GM19467 (cell line): ENCODE results near the gene RPRD1B.

Source experiments
- ATAC-seq: cut with Tn5 transposase; IDR thresholded peaks from one replicate; pipeline ENCODE4 v1.9.1; 2021; ENCODE audit warnings: mild to moderate bottlenecking, moderate library complexity; ENCODE audit not compliant: unreplicated experiment

RPRD1B gene

GRCh38 chr20:38132910-38133501 lies 99.5 kb downstream of the RPRD1B start:
- no peak for ATAC-seq

DNA sequence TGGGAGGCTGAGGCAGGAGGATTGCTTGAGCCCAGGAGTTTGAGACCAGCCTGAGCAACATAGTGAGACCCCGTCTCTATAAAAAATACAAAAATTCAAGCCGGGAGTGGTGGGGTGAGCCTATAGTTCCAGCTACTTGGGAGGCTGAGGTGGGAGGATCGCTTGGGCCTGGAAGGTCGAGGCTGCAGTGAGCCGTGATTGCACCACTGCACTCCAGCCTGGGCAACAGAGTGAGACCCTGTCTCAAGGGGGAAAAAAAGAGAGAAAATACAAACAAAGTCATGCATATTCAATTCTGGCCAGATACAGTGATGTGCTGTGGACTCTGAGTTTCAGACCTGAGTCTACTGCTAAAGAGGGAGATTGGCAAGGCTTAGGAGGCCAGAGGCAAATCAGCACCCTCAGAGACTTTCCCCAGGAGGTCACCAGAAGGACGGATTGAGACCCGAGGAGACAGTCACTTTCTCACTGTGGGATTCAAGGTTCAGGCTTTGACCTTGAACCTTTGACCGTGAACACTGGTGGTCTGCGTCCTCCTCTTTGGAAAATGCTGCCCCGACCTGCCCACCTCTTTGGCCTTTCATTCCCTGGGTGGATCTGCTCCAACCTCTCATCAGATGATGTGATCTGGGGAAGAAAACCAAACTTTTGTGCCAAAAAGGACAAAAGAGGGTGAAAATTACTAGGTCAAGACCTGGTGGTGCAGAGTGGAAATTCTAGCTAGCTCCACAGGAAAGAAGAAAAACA lies 100.3 kb downstream of the RPRD1B start:
- ATAC-seq: no peak

DNA sequence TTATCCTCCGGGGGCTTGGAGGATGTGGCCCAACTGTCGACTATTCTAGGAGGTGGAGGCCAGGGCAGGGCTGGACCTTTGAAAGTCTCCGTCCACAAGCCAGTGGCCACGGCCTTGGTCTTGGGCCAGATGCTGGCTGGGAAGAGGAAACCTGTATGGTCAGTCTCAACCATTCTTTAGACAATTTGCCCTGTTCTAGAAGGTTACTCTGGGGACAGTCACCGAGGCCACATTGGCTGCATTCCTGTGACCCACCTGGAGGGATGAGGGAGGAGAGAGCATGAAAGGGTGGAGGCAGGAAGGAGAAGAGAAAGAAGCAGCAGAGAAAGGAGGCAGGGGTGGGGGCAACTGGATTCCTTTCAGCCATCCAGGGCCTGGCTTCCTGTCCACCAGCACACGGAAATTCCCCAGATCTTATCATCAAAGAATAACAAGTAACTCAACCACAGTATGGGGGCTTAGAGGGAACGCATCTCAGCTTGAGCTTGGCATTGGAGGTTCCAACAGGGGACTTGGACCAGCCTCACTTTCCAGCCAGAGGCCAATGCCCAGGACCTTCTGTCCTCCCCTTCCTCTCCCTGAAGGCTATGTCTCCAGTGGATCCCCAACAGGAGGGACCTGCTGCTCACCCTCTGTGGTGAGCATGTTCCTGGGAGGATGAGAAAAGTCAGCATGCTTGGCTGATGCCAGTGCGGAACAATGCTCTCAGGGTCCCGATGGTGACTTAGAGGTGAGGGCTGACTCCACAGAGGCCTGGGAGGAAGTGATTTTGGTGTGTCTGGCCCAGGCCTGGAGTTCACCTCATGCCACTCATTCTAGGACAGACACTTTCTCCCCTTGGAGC lies 101.1 kb downstream of the RPRD1B start:
- ATAC-seq: no peak

- no peak for ATAC-seq
Measured at GRCh38 chr20:38135271-38135650, 101.7 kb downstream of the RPRD1B start.

DNA sequence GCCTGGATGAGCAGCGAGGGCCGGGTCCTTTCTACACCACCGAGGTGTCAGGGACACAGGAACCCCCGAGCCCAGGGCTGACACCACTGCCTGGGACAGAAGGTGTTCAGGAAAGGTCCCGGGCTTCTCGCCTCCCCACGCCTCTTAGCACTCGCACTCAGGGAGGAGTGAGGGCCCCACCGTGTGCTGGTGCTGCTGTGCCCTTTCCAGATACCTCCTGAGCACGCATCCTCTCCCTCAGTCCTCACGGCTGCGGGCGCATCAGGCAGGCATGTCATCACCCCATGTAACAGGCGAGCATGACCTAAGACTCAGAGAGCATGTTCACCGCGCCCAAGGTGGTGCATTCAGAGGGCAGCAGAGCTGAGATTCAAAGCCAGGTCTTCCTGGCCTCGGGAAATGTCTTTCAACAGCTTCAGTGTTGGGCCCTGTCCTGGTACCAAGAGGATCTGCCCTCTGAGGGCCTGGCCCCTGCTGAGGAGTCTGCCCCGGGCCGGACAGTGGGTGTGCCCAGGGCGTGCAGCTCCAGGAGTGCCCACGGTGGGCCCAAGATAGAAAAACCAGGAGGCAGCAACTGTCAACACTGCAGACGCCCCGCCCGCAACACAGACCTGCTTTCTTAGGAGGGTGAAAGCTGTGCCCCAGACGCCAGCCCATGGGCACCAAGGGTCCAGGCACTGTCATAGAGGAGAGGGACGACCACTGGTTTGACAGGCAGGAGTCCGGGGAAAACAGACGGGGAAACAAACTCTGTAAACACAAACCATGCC lies 102.3 kb downstream of the RPRD1B start:
- ATAC-seq: no peak

GRCh38 chr20:38136421-38137245 lies 103.1 kb downstream of the RPRD1B start:
- ATAC-seq: no peak

GRCh38 chr20:38137441-38138037 lies 104.0 kb downstream of the RPRD1B start:
- no peak for ATAC-seq

DNA sequence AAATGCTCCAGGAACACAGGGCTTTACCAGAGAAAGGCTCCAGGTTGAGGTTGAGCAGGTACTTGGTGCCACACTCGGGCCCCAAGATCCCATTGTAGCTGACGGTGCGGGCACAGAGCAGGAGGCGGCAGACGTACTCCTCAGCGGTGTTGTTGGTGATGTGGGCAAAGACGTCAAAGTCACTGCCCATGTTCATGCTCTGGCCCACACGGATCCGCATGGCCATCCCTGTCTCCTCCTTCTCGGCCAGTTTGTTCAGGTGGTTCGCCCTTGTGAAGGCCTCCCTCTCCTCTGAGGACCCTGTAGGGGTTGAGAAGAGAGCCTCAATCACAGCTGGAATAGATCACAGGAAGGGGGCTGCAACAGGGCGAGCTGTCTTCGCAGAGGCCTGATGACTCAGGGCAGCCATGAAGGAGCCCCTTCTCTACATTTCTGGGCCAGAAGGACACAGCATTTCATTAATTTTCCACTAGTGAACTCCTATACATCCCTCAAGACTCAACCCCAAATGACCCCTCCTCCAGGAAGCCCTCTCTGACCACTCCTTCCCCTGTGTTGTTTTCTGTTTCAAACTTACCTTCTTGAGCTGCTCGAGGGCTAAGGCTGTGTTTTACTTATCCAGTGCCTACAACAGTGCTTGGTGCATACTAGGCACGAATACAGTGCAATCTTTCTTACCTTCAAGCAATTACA lies 104.7 kb downstream of the RPRD1B start:
- ATAC-seq: no peak

DNA sequence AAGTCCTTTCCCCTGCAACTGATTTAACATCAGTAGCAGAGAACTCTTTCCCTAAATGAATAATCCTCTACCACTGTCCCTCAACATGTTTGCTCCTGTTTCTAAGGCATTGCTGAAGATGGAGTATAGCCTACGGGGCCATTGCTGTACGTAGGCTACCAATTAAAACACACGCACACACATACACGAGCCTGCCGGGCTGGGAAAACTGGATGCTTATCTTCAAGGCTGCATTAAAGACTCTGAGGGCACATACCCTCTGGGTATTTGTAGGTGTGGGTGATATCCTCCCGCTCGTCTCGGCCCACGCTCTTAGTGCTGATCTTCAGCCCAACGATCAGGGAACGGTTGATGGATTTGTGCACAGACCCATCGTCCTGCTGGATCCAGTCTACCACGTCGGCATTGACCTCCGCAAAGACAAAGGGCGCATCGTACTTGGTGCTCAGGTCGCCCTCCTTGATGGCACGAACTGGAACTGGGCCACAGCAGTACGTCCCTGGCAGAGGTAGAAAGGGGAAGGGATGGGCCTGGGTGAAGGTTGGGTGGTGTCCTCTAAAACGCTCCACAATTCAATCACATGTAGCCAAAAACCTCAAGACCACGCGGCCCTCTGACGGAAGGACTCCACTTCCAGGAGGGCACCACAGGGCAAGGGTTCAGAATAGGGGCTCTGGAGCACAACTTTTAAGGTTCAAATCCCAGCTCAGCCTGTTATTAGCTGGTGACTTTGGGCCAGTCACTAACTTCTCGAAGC lies 105.8 kb downstream of the RPRD1B start:
- ATAC-seq: no peak

DNA sequence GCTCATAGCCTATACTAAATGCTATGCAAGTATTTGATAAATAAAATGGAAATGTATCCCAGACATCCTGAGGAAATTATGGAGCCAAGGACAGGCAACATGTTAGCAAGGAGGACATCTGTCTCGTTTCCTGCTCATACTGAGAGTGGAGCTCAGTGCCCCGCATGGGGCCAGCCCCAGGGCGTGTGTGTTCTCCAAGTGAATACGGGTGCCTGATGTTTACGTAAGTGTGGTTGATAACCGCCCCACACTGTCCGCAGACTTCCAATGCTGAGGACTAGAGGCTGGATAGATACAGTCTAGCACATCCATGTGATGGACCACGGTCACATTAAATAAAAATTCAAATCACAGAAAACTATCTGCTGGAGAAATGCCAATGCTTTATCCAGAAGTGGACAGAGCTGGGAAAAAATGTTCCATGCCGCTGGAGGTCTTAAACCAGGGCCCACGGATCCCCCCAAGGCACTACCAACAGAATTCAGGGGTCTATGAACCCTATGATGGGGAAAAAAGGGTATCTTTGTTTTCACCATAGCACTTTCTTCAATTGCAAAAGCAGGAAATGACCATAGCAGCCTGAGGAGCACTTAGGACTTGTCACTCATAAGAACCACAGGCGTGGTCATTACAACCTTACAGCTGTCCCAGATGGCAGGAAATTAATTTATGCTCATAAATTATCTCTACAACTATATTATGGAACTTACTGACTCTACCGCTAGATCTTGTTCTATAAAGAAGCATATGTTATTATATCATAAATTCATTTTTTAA lies 106.6 kb downstream of the RPRD1B start:
- no peak for ATAC-seq

DNA sequence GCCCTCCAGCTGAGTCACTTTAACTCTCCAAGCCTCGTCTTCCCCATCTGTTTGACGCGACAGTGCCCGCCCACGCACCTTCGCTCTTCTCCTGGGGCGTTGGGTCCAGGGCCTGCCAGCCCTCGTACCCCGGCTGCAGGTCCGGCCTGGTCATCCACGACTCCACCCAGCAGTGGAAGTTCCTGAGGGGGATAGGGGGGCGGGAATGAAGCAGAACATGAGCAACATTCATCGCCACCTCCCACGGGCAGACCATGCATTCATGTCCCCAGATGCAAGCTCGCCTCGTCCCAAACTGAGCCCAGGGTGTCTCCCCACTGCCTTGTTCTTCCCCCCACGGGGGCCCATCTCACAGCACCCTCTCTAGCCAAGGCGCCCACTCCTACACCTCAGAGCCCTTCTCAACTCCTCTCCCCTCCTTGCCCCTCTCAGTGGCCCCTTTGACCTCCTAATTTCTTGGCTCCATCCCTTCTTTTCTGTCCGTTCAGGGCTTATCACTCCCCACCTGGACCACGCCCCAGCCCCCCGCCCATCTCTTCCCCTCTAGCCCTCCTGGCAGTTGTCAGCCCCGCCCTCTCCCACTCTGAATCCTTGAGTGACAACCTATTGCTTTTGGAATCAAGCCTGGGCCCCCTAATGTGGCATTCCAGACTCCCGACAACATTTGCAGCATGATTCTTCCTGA lies 107.8 kb downstream of the RPRD1B start:
- no peak for ATAC-seq
